Activated T-helper 9 cell treated with anti-CD3 and anti-CD28 coated beads, Interleukin-2, amount 50 U/mL, for 16 hours (primary cell): ENCODE results near the gene ZNF407.

Experiments
- DNase-seq: peaks from one replicate; pipeline ENCODE4 v3.0.0-alpha.2; 2020; ENCODE audit warnings: low read depth

Gene ZNF407

DNA sequence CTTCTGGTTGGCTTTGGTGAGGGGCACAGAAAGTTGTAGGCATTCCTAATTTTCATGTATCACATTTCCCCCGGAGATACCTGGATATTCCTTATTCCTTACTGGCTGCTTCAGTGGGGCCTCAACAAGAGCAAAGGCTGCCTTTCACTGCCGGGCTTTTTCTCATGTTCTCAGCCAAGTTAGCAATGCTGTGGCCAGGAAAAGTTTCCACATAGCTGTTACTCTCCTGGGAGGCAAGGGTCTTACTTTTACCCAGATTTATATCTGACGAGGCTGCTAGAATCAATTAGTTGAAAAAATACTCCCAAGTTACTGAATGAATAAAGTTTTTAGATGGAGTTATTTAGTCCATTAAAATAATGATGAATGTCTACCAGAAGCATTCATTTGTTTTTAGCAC is 230.5 kb downstream of the ZNF407 start:
- DNase-seq: no peak

DNA sequence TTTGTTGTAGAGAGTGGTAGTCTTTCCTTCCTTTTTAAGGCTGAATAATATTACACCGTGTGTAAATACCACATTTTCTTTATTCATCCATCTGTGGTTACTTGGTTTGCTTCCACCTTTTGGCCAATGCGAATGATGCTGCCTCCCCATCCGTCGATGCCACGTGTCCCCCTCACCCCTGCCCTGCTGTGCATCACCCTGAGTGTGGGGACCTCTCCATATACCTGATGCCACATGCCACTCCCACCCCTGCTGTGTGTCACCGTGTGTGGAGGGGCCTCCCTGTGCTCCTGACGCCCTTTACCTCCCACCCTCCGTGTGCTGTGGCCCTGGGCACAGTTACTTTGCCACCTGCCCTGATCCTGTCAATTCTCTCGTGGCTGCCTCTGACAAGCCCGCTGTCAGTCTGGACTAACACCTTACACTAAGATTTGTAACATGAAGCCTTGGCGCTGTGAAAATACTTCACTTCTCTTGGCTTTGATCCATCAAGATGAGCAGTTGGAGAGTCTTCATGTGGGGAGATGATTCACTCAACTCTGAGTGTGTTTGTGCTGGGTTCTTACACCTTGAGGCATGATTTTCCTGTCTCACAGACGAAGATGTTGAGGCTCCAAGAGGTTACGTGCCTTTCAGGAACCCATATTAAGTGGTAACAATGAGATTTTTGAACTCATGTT is 234.0 kb downstream of the ZNF407 start:
- DNase-seq: no peak

- DNase-seq: no peak
These were observed 234.7 kb downstream of the ZNF407 start for GRCh38 chr18:74832381-74832780.

DNA sequence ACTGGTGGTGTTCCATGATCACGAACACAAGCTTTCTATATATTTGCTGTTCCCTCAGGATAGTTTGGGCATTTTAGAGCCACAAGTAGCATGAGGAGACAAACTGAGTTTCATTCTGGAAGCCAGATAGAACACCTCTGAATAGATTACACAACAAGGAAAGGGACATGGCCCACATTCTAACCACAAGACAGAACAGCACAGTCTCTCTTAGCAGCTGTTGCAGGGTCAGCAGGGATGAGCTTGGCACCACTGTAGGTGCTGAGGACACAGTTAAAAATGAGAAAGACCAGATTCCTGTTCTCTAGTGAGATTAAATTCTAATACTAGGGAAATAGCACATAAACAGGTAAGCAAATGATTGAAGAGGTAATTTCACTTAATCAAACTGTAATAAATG is 235.3 kb downstream of the ZNF407 start:
- DNase-seq: no peak

DNA sequence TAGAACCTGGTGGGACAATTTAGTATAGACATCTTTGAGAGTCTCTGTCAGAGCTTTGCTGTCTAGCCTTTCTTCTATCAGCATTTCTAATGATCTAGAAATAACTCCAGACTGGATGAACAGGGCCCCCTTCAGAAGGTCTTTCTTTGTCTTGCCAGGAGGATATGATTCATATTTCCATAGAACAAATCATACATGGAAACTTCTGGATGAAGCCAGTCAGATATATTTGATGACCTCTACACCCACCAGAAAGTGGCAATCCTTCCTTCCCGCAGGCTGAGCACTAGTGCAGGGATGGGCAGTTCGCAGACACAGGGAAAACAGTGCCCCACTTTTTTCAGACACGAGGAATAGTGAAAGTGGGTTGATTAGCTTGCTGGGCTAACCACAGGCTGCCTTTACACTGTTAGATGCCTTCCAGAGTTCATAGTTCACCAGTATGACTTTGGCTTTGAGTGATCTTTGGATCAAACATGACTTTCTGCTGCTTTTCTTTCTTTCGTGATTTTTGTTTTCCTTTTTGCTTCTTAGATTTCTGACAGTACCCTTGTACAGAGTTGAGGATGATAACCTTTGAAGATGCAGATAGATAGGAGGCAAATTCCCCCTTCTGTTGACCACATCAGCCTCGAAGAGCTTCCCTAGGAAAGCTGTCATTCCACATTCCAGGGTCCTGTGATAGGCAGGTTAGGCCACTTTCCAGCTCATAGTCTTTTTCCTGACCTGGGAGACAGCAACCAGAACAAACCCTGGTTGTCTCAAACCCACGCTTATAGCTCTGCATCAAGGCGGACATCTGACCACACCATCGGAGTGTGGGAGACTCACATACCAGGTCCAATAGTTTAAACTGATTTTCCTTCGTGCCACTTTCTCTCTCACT is 237.0 kb downstream of the ZNF407 start:
- DNase-seq: no peak

DNA sequence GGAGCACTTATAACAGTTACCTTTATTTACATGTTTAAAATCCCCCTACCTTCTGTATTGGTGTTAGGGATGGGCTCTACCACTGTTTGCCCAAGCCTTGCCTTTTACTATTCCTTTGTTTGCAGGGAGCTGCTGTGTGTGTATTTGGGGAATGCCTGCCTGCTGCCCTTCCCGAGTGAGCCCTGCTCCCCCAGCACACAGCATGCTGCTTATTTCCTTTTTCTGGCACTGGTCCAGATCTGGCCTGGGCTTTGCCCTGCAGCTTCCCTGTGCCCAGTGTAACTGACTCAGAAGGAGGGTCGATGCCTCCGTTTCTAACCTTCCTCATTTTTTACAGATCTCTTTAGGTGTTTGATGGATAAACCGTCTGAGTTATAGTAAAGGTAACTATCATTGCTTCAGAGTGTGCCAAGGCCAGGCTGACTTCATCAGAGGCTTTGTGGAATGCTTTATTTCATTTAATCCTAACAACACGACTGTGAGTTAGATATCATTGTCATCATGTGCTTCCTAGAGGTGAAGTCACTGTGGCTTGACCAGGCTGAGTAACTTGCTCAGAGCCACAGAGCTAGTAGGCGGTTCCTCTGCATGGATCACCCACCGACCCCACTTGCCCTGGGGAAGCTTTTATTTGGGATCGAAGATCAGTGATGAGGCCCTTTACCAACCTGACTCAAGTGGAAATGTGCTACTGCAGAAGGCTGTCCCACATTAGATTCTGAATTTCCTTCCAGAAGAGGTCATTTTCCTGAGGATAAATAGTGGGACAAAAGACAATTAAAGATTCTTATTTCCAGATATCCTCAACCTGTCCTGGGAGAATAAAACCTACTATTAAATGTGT is 238.8 kb downstream of the ZNF407 start:
- DNase-seq: no peak

GRCh38 chr18:74840492-74841167 is 243.0 kb downstream of the ZNF407 start:
- DNase-seq: no peak

DNA sequence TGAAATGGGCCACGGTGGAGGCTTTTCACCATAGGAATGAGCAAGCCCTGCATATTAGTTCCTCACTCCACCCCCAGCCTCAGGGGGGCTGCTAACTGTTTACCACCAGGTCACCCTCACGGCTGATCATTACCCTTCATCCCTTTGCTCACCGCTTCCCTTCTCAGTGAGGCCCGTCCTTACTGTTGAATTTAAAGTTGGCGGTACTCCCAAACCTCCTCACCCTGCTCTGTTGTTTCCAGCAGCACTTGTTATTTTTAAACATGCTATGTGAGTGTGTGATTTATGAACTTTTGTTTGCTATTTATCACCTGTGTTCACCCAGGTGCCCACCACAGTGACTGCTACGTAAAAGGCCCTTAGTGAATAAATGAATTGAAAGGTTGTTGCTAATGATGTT is 243.6 kb downstream of the ZNF407 start:
- no peak for DNase-seq

DNA sequence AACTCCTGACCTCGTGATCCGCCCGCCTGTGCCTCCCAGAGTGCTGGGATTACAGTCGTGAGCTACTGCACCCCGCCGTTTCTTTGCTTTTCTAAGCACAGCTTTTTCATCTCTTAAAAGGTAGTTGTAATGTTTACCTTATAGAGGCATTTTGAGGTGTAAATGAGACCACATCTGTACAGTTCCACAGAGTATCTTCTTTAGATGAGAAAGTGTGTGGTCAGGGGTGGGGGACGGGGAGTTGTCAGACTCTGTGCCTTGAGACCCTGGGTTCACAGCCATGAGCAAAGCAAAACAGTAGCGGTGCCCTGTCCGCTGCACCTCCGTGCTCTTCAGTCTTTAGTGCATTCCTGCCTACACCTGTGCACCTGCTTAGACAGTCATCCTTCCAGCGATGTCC is 251.6 kb downstream of the ZNF407 start:
- no peak for DNase-seq

- DNase-seq: no peak
These were observed 258.8 kb downstream of the ZNF407 start for GRCh38 chr18:74856434-74856833.

DNA sequence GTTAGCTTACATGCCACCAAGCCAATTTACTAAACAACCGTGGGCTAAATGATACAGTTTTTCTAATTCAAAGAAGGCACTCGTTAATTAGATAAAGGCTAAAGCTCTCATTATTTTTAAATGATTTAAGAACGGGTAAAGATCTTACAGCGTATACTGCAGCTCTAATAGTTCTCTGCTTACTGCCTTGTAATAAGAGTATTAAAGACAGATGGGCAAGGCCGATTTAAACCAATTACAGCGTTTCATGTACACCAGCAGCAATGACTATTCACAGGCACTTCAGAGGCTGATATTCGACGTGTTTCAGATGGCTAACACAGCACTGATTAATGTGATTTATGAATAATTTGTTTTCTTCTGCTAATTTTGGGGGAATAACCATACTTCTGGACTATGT is 259.3 kb downstream of the ZNF407 start:
- no peak for DNase-seq

DNA sequence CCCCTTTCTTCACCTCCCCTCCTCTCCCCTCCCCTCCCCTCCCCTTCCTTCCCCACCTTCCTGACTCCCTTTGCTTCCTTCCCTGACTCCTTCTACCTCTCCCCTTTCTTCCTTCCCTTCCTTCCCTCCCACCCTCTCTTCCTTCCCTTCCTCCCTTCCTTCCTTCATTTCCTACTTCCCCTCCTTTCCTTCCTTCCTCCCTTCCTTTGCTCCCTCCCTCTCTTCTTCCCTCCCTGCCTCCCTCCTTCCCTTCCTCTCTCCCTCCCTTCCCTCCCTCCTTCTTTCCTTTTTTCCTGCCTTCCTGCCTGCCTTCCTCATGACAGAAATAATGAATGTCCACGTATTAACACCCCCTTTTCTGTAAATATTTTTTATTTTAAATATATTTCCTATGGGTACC is 260.2 kb downstream of the ZNF407 start:
- DNase-seq: no peak

GRCh38 chr18:74861154-74861553 is 263.5 kb downstream of the ZNF407 start:
- no peak for DNase-seq

GRCh38 chr18:74862094-74862493 is 264.4 kb downstream of the ZNF407 start:
- no peak for DNase-seq

- no peak for DNase-seq
These were observed 268.9 kb downstream of the ZNF407 start for GRCh38 chr18:74866577-74866976.

- no peak for DNase-seq
These were observed 270.8 kb downstream of the ZNF407 start for GRCh38 chr18:74868461-74868860.

DNA sequence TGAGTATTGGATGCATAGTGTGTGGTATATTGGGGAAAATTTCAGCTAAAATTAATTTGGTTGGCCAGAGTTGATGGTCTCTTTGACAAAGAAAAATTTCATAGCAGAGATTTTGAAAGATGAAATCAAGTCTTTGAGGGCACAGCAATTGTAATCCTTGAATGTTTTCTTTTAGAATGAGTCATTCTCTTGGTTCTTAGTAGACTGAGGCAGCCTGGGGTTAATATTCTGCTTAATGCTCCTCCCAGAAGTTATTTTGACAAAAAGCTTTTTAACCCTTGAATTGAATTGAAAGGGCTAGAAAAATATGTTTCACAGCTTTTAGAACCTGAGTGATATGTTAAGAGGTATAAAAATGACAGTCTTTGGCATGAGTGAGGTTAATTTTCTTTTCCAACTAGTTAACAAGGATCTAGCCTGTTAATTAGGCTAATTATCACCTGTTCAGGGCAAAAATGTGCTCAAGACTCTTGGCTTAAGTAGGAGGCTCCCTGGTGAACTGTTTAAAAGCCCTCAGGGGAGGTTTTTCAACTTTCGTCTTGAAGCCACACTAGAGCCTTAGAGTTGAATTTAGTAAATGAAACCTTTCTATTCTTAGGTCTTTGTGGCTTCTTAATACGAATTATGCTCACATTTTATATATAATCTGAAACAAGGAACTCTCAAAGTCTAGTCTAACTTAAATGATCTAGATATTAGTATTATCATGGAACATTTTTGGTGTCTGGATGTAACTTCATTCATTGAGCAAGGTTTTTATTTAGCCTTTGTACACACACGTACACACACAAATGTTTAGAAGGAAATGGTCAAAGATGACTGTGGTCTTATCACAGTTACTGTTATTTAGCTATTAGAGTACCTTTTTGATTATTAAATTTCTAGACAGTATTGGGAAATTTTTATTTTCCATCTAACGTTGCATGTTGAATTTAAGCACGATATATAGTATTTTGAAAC is 272.5 kb downstream of the ZNF407 start:
- no peak for DNase-seq

GRCh38 chr18:74870950-74871349 is 273.3 kb downstream of the ZNF407 start:
- no peak for DNase-seq

GRCh38 chr18:74873629-74874028 is 276.0 kb downstream of the ZNF407 start:
- no peak for DNase-seq

- DNase-seq: no peak
These were observed 276.7 kb downstream of the ZNF407 start for GRCh38 chr18:74874351-74874750.
